NK-92 (cell line): ENCODE results near the gene LEKR1.

Experiments
- DNase-seq: peaks from one replicate; lab custom pipeline; 2025; ENCODE audit not compliant: unreplicated experiment; lab: John Stamatoyannopoulos, UW

LEKR1 gene

DNA sequence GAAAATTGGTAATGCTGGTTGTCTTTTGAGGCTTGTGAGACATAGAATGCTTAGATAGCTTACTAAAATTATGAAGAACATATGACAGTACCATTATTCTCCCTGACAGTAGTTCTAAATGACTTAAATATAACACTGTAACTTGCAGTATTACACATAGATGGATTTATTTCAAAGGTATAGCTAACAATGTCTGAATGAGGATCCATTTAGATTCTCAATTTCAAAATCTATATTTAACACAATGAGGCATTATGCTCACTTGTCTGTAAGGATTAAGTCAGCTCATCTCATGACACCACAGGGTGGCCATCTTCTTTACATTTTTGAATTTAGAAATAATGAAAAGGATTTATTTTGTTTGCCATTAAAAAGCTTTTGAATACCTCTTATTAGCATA, 225.4 kb downstream of the LEKR1 start:
- DNase-seq = no peak

DNA sequence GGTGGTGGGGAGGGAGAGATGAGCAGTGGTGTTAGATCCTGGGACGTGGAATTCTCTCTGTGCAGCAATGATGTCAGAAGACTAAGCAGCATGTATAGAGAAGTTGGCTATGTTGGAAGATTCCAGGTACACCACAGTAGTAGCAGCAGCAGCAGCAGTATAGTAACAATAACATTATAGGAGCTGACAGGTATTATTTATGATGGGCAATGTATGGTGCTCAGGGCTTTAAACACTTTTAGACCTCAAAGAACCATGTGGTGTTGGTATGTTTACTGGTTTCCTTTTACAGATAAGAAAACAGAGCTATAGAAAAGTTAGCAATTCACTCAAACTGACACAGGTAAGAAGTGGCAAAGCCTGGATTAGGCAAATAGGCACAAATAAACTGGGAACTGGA, 229.9 kb downstream of the LEKR1 start:
- DNase-seq = no peak

DNA sequence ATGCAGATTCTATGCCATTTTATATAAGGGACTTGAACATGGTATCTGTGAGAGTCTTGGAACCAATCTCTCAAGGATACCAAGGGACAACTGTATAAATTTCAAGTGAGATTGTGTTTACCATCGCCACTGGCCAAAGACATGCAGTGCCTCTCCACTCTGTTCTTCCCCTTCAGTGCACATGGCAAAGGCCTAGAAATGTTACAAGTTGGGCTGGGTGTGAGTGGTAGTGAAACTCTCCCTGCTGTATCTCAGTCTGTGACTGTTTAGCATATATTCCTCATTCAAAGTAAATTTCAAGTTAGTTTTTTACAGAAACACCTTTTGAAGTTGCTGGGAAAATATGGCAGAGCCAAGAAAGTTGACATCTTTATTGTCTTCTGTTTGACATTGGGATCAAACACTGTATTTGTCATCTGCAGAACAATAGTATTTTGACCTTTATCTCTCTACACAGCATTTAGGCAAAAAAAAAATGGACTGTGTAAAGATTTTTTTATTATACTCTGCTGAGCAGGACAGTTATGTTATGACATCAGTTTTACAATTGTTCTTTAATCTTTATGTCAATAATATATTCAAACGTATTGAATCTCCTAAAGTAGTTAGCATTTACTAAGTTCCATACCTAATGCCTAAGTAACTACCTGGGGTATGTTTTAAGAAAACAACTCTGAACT, 232.4 kb downstream of the LEKR1 start:
- DNase-seq = no peak

DNA sequence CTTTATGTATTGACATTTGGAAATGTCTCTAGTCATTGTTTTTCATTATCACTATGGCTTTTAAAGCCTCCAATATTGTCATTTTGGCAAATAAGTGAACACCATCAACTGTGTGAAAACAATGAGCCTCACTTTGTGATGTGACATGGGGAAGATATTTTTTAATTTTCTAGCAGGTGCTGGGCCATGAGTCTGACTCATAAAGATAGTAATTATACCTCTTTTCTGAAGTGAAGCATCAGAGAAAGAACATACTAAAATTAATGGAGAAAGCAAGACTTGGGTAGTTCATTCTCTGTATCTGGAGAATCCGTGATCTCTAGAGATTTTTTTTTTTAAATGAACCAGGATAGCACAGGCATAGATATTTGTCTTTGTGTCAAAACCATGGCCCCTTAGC, 233.0 kb downstream of the LEKR1 start:
- DNase-seq = no peak

DNA sequence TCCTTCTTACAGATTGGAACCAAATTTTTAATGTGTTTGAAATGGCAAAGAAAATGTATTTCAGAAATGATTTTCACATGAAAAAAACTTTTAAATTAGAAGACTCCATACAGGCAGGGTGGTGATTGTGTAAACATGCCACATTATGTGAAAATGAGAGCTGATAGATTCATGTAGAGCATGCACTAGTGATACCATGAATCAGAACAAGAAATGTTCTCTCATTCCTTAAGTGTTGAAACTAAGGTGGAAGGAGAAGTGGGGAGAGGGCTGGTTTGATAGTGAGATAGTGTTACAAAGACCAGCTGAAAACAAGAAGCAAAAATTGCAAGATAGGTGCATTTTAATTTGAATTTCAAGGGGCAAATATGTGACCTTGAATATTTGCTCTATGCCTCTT, 233.5 kb downstream of the LEKR1 start:
- DNase-seq = no peak

DNA sequence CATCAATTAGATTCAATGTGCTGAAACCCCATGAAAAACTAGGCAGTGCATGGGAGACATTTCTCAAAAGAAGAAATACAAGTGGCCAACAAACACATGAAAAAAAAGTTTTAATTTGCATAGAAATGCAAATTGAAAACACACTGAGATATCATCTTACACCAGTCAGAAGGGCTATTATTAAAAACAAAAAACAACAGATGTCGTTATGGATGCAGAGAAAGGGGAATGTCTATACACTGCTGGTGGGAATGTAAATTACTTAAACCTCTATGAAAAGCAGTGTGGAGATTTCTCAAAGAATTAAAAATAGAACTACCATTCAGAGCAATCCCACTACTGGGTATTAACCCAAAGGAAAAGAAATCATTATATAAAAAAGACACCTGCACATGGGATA, 235.1 kb downstream of the LEKR1 start:
- no peak for DNase-seq

DNA sequence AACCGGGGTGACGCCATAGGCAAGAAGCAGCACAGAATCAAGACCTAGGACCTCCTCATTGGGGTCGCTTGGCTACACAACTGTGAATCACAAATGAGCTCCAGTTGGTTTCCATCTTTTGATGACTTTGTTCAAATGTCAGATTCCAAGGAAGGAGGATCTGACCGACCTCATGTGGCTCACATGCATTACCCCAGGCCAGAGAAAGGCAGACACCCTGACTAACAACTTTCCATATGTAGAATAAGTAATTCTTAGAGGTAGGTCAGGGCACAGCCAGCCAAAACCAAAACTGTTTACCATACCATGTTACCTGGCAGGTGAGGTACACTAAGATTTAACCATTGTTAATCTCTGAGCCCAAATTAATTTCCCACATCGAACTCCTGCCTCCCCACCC, 237.3 kb downstream of the LEKR1 start:
- no peak for DNase-seq

DNA sequence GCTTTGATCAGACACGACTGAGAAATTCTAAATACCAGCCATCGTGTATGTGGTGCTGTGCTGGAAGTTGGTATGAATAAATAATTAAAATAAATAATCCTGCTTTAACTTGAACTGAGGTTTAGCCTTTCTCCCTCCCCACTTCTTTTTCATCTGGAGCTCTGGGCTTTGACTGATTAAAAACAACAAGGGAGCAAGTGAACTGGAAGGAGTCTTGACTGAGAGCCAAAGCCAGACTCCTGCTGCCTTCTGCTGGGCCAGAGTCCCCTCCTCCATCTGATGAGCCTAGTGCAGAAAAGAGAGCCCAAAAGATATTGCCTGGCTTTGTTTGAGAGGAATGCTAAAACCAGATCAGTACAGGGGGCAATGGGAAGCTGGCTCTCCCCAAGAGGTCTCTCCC, 237.8 kb downstream of the LEKR1 start:
- DNase-seq = no peak

DNA sequence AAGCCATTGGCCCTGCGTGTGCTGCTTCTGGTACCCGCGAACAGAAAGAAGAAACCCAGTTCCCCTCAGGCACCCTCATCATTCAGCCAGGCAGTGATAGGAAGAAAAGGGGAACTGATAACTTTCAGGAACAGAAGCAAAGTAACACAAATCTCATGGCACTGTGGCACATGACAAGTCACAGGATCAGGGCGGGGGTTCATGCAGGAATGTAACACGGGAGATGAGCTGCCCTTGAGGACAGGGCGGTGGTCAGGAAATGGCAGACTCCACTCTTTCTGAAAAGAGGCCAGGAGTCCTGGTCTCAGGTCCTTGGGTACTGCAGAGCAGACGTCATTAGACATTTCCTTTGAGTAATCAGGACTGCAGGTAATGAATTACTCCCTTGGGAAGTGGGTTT, 238.2 kb downstream of the LEKR1 start:
- DNase-seq = no peak

DNA sequence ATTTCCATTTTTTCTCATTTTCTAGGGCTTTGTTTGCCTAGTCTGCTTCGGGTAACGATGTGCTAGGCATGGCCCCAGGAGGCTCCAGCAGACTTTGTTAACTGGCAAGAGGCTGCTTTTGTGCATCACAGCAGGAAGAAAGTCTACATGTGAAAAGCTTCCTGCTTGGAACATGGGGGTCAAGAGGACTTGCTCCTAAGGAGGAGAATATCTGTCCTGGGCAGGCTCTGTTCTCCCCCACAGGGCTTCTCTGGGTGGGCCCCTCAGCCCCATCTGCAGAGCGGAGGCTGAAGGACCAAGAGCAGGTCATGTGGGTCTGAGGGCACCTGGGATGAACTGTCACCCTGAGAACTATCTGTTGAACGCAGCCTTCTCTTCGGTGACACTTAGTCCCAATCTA, 239.0 kb downstream of the LEKR1 start:
- no peak for DNase-seq

DNA sequence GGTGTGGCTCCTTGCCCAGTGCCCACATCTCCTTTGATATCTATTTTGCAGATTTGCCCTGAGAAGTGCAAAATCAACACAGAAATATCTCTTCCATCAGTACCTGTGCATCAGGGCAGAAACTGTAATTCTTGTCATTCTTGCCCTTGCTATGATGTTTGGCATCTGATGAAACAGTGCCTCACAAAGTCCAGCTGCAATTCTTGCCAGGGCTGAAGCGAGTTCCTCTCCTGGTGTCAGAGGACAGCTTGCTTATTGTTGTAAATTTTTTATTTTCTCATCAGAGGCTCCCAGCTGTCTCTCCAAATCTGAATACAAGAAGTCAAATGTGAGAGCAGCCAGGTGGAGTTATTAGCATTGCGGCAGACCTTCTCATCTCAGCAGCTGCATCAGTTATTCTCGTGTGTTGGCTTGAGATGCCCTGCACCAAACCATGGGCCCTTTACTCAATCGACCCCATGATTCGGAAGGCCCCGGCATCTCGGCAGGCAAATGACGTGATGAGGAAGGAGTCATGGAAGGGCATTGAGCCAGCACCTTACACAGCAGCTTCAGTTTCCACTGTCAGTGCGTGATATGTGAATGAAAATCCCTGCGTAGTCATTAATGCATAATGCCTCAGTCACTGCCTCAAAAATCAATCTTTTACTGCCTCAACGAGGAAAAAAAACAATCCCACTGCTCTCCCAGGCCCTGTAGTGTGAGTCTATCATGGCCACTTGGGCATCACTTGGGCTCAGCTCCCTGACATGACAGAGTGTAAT, 240.4 kb downstream of the LEKR1 start:
- no peak for DNase-seq

DNA sequence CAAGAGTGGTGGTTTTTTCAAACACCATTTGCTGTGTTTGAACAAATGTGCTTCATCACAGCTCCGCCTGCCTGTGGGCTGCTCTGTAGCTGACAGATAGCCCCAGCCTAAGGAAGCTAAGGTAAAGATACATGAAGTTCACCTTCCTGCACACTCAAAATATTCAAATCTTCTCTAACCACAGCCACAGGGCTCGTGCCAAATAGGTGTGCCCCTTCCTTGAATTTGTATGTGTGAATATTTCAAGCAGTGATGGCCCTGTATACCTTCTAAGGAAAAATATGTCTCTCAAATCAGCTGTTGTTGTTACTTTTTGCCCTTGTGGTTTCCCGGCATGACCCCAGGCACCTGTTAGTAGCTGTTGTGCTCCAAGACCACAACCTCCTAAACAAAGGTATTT, 241.0 kb downstream of the LEKR1 start:
- no peak for DNase-seq

DNA sequence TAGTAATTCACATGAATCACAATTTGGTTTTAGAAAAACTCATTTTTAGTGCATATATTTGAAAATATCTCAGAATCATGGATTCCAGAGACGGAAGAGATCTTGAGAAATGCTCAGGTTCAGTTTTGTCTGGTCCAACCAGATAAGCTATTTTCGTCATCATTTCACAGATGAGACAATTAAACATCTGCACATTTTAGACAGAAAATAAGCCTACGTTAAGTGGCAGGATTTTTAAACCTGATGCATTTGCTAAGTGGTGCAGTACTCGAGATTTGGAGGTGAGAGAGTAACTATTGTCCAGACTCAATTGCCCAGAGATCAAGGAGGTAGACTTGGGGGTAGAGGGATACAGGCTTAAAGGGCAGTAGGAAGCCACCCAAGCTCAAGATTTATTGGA, 243.3 kb downstream of the LEKR1 start:
- DNase-seq = no peak

DNA sequence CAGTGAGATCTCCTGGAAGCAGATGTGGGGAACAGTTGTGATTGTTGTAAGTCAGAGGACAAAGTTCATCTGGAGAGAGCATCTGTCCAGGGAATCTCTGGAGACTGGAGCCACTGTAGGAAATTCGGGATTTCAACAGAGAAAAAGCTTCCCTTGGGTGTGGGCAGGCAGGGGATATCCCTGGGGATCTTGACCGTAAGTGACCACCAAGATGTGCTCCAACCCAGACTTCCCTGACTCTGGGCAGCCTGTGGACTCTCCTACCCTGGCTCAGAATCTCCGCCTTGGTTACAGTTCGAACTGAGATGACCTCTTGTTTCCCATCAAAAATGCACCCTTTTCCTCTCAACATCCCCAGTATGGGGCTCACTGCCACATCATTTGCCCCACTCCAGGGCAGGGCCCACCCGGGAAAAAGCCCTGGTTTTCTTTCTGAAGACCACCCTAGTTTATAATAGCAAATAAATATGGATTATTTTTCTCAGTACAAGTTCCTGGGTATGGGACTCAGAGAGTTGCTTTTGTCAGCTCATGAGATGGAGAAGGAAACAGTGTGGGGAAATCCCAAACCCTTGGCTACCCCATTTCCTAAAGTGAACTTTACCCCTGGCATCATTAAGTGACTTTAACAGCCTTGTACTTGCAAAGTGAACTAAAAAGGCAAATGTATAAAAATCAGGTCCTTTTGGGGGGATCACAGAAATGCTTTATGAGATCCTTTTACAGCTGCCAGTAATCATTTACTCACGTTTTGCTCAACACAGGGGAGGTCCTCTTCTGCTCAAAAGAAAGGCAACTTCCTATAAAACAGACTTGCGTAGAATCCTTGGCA, 243.9 kb downstream of the LEKR1 start:
- no peak for DNase-seq

DNA sequence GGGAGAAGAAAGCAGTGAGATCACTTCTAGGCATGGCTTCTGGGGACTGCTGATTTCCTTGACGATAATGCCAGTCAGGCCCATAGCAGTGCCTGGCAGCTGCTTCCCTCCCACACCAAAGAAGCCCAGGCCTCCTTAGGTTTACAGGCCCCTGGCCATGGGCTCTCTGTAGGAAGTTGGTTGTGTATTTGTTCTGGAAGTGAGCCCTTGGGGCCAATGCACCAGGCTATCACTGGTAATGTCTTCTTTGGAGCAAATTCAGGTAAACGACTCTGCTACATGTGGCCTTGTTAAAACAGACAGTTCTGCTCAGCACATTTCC, 244.5 kb downstream of the LEKR1 start:
- no peak for DNase-seq

DNA sequence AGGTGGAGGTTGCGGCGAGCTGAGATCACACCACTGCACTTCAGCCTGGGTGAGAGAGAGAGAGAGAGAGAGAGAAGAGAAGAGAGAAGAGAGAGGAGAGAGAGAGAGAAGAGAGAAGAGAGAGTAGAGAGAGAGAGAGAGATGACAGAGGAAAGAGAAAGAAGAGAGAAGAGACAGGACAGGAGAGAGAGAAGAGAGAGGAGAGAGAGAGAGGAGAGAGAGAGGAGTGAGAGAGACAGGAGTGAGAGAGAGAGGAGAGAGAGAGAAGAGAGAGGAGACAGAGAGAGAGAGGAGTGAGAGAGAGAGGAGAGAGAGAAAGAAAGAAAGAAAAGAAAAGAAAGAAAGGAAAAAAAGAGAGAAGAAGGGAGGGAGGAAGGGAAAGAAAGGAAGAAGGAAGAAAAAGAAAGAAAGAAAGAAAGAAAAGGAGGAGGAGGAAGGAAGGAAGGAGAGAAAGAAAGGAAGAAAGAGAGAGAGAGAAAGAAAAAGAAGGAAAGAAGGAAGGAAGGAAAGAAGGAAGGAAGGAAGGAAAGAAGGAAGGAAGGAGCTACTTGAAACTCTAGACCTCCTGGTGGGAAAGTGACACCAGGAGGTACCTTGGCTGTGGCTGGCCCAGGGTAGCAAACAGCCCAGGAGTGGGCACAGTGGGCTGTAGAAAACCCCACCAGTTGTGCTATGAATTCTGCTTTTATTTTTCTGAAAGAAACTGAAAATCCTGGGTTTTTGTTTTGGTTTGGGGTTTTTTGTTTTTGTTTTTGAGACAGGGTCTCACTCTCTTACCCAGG, 245.8 kb downstream of the LEKR1 start:
- no peak for DNase-seq

DNA sequence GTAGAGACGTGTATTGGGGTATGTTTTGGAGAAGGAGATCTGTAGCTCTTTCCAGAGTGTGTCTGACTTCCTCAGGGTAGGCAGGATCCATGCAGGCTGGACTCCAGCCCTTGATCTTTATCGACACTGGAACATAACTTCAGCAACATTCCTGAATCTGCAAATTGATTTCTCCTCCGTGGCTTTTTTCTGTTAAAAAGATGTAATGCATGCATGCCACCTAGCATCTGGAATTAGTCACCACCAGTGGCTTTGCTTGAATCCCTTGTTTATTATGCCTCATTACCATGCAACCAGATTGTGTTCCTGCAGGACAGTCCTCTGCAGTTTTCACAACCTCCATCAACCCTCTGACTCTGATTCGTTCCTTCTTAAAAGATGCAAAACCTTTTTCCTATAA, 247.7 kb downstream of the LEKR1 start:
- no peak for DNase-seq

DNA sequence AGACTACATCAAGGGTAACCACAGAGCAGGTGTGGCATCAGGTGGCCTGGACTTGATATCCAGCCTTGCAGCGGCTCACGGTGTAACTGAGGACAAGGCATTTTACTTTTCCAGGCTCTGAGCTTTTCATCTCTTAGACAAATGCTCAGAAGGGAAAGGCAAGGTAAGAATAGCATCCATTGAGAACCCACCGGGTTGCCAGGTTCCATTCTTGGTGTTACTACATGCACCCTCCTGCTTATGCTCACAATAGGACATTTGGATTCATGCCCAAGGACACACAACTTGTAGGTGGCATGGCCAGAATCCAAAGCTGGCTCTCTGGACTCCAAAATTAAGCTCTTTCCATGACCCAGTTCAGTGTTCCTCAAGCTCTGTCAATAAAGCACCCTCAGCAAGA, 248.3 kb downstream of the LEKR1 start:
- no peak for DNase-seq

DNA sequence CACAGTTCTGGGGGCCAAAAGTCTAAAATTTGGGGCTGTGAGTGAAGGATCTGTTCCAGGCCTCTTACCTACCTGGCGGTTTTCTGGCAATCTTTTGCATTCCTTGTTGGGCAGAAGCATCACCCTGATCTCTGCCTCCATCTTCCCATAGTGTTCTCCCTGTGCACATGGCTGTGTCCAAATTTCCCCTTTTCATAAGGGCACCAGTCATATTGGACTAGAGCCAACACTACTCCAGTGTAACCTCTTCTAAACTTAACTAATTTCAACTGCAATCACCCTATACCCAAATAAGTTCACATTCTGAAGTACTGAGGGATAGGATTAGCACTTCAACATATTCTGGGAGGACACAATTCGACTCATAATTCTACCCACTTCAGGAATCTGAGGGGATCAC, 248.8 kb downstream of the LEKR1 start:
- DNase-seq = no peak

DNA sequence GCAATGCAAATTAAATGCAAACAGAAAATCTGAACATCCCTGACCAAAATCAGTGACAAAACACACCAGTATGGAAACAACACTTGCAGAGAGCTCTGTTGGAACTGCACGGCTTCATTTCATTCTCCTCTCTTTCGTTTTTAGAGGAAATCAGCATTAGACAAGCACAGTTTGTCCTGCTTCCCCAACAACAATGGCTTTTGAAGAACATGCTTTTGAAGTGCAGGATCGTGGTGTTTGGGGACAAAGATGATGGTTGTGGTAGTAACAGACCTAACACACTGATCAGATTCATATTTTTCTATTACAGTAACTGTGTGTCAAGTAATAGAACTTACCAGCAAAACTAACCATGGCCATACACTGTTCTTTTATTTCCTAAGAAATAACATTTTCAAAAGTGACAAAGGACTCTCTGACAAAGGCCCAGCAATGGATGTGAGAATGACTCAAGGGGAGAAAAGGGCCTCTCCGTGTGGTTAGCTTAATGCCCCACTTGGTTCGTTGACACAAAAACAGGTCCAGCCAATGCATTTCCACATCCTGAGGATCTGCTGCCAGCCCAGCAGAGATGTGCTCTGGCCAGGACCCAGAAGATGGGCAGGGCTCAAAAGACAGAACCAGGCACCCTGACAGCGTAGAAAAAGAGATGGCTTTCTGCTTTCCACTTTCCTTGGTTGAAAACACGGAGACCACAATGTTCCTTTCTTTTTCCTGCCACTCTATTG, 249.7 kb downstream of the LEKR1 start:
- DNase-seq = no peak

DNA sequence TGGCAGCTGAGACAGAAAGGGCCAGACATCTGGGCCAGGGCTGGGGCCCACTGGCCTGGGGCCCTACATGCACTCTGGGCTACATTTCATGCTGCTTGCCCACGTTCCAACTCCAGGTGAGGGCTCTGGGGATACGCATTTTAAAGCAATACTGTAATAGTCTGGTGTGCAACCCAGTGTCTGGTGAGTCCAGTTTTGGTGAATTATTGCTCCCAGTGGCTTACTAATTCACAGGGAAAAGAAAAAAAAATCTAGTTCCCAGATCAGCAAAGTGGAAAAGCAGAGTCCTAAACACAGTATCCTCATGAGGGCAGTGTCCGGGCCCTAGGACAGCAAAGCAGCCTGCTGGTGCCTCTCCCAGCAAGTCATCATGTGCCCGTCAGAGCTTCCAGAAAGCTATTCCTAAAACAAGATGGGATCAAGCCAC, 251.4 kb downstream of the LEKR1 start:
- DNase-seq = no peak
